ENCODE results near the gene NPAS2.

Gene NPAS2

DNA sequence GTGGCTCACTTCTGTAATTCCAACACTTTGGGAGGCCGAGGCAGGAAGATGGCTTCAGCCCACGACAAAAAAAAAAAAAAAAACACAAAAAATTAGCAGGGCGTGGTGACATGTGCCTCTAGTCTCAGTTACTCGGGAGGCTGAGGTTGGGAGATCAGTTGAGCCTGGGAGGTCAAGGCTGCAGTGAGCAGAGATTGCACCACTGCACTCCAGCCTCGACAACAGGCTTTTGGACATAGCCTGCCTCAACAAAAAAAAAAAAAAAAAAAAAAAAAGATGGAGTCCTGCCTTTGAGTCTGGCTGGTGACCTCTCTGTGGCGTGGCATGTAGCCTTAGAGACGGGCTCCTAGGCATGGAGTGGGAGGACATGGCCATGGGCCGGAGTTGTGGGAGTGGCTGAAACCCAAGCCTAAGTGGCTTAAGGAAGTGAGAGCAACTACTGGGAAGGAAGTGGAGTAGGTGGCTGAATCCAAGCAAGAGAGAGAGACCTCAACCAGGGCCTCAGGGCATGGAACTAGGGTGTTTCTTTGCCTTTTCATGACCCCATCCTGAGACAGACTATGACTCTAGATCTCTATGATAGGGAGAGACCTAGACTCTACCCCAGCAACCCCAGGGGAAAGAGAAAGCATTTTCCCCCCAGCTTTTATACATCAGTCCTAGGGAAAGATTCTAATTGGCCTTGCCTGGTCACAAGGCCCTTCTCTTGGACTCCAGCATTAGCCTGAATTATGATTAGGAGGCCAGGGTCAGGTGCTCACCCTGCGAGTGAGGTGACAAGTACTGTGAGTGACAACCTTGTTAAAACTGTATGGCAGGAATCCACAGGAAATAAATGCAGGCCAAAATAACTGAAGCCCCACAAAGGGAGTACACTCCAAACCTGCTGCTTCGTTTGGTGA, 34.2 kb downstream of the NPAS2 start:
- no peak for DNase-seq (ENCODE audit: low read depth, low spot score)

DNA sequence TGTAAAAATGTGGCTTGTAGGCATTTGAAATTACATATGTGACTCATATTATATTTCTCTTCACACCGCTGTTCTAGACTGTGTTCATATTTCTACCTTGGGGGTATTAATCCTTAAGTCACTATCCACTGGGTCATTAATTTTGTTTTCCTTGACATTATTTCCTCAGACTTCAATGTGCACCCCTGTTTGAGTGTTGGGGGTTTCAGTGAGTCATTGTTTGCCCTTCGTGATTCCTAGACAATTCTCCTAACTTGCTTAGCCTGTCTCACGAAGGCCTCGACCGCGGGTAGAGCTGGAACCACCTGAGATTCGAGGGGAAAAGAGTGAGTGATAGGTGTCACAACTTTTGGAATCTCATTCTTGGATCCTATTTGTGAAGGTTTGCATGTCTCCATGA, 35.1 kb downstream of the NPAS2 start:
- no peak for DNase-seq (ENCODE audit: low read depth, low spot score)

DNA sequence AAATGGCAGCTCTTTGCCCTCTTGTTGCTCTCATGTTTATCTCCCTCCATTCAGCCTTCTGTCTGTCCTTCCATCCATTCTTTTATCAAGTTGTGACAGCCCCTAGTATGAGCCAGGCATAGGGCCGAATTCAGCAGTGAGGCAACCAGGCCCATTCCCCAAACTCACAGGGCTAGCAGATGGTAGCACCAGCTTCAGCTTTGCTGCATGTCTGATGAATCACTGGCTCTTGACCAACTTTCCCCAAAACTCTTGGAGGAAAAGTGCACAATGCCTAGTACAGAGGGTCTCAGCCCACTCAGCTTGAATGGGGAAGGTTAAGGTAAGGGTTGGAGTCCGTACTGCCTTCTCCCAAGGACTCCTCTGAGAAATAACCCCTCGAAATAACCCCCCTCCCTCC, 35.7 kb downstream of the NPAS2 start:
- DNase-seq (ENCODE audit: low read depth, low spot score), result no peak

DNA sequence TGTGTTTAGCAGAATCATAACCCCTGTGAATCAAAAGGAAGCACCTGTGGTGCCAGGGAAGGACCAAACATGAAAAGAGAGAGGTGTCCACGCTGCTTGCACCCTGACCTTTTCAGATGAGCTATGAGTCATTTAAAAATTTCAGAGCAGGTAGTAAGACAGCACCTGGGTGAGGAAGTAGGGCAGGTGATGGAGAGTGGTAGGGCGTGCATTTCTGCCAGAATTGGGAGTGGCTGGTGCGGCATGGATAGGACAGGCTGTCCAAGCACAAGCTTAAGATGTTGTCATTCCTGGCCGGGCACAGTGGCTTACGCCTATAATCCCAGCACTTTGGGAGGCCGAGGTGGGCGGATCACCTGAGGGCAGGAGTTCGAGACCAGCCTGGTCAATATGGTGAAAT, 36.8 kb downstream of the NPAS2 start:
- DNase-seq (ENCODE audit: low read depth, low spot score), result no peak

DNA sequence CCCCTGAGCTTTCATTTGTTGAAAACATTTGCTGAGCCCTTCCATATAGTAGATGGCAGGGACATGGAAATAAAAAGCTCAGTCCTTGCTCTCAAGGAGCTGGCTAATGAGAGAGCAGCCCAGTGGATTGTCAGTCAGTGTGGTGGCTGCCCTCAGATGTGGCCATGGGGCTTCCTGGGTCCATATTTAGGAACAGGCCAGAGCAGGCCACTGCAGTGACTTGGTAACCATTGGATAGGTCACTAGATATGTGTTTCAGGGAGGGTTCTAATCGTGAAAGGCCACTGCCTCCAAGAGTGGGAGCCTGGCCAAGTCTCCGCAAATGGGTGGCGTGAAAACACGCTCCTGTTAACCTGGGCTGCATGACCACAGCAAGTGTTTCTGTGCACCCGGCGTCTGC, 37.4 kb downstream of the NPAS2 start:
- DNase-seq (ENCODE audit: low read depth, low spot score), result no peak

DNA sequence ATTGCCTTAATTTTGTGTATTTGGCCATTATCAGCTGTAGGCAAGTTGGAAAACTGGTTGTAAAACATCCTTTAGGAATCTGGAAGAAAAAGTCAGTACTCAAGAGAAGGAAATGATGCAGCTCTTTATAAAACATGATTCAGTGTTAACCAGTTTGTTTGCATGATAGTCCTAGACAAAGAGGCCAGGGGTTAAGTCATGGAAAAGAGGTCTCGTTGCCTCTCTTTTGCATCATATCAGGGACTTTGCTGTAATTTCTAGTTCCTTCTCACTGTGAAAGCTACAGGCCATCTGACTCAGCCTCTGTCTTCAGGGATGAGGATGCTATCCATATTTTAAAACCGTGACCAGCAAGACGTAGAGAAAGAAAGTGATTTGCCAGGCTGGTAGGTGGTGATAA, 38.0 kb downstream of the NPAS2 start:
- peak; percentile 26 for DNase-seq (ENCODE audit: low read depth, low spot score)

DNA sequence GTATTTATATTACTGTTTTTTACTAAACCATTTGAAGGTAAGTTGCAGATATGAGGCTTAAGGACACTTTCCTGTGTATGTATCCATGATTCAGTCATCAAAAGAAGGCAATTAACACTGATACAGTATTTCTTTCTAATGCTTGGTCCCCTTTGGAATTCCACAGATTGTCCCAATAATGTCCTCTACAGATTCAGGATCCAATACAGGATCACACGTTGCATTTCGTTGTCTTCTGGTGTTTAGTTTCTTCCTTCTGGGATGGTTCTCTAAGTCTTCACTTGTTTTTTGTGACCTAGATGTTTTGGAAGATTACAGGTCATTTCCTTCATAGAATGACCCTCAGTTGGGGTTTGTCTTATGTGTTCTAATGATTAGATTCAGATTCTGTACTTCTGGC, 40.0 kb downstream of the NPAS2 start:
- DNase-seq (ENCODE audit: low read depth, low spot score), result no peak

DNA sequence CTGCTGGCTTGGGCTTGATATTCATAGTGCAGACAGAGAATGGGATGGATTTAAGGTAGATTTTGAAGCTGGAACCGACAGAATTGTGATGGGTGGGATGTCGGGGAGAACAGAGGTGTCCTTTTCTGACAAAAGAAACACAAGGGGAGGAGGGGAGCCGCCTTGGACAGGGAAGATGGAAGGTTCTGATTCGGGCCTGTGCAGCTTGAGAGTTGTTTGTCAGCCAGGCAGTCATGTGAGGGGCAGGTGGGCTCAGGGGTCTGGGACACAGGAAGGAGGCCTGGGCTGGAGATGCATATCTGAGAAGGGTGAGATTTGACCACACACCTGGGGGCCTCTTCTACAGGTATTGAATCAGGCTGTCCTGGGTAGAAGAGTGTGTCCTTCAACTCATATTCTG, 41.4 kb downstream of the NPAS2 start:
- no peak for DNase-seq (ENCODE audit: low read depth, low spot score)

DNA sequence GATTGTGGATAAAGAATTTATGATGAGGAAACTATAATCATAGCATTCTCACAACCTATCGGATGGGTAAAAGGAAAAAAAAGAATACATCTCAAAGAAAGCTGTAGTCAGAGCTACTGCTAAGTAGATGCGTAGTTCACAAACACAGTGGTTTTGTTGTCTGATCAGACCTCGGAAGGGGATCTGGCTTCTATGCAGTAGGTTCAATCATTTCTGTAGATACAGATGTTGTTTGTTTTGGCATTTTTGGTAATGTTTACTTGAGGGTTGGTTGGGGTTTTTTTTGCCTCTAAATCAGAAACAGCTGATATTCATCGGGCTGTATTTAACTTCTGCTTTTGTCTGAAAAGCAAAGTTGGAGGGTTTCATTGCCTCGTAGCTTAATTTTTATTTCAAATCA, 42.1 kb downstream of the NPAS2 start:
- DNase-seq (ENCODE audit: low read depth, low spot score), result no peak

DNA sequence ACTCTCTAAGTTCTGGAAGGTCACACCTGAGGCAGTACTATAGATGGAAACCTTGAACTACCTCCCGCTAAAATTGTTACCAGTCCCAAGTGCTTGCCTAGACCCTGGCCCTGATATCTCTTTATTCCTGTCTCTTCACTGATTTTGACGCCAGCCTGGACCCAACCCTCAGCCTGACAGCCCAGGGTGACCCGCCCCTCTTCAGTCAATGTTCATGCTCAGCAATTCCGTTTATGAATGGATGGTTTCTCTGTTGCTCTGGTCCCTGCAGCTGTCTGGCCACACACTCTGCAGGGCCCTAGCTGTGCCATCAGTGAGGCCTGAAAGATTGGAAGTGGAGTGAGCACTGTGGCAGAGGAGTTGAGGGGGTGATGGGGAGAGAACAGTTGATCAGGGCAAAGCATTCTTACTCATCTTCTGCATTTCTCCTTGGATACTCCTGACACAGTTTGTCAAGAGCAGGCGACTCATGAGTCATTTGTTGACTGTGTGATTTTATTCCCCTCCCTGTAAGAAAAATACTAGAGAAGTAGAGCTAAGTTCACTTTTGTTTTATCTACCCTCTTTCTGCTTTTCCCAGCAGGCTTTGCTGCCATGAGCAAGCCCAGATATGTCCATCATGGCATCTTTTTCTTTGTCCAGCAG, 46.0 kb downstream of the NPAS2 start:
- peak; percentile 34 for DNase-seq (ENCODE audit: low read depth, low spot score)

DNA sequence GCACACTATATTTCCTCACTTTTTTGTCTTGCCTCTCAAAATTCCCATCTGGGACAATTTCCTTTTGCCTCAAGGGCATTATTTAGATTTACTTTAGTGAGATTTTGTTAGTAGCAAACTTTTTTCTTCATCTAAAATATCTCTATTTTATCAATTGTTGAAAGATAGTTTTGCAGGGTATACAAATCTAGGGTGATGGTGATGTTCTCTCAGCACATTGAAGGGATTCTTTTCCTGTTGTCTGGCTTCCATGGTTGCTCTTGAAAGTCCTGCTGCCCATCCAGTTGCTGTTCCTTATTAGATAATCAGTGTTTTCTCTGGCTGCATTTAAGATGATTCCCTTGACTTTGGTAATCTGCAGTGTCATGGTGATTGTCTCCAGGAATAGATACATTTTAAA, 48.1 kb downstream of the NPAS2 start:
- DNase-seq (ENCODE audit: low read depth, low spot score), result no peak

DNA sequence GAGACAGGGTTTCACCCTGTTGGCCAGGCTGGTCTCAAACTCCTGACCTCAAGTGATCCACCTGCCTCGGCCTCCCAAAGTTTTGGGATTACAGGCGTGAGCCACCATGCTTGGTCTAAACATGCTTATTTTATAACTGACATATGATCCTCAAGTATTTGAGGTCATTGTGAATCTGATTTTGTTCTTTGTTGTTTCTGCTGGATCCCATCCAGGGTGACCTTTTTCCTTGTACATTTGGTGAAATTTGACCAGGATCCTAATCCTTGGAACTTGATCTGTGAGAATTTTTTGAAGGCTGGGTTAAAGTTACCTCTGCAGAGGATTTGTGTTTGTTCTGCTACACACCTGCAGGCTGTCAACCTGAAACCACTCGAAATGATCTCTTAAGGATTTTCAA, 49.2 kb downstream of the NPAS2 start:
- DNase-seq (ENCODE audit: low read depth, low spot score), result no peak

DNA sequence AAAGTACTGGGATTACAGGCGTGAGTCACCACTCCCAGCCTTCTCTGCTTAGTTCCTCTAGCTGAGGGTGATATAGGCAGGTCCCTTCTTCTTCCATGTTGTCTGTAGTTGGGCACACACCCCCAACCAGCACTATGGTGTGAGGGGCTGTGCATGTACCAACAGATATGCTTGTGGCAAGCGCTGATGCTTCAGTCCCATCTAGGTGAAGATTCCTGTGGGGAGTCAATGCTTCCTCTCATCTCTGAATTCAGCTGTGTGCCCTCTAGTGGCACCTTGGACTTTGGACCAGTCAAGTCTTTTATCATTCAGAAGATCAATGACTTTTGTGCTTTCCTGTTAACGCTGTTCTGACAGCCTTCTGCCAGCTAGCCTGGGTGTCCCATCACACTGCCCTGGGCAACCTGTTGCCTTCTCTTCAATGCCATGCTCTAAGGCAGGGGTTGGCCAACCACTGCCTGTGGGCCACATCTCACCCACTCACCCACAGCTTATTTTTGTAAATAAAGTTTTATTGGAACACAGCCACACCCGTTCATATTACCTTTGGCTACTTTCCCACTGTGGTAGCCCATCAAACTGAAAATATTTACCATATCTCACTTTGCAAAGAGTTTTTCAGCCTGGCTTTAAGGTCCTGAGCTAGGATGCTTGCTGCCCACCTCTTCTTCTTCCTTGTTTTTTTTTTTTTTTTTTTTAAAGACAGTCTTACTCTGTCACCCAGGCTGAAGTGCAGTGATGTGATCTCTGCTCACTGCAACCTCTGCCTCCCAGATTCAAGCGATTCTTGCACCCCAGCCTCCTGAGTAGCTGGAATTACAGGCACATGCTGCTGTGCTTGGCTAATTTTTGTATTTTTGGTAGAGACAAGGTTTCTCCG, 51.0 kb downstream of the NPAS2 start:
- no peak for DNase-seq (ENCODE audit: low read depth, low spot score)

DNA sequence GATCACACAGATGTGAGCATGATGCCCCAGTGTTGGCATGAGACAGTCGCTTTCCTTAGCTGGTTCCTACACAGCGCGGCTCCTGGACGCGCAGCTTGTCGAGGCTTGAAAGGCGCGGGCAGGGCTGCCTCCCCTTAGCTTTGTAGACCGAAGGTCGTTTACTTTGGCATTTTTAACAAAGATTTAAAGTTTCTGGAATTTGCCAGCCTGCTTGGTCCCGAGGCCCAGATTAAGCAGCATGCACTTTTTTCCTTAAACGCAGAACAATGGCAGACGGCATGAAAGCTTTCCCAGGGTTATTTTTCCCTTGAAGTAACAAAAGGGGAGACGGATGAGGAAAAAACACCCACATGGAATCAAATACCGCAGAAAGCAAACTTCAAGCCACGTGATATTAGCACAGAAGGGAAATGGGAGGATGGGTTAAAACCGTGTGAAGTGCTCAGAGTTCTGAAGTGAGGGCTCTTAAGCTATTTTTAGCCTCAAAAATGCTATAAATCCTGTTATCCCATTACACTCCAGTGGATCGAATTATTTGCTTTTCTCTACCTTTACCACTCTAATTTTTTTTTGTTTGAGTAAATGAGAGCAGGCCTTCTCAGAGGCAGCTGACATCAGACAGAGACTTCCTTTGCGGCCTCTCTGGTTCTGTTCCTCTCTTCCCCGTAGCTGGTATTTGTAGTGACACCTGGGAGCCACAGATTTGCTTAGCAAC, 55.7 kb downstream of the NPAS2 start:
- peak; percentile 89 for DNase-seq (ENCODE audit: low read depth, low spot score)

DNA sequence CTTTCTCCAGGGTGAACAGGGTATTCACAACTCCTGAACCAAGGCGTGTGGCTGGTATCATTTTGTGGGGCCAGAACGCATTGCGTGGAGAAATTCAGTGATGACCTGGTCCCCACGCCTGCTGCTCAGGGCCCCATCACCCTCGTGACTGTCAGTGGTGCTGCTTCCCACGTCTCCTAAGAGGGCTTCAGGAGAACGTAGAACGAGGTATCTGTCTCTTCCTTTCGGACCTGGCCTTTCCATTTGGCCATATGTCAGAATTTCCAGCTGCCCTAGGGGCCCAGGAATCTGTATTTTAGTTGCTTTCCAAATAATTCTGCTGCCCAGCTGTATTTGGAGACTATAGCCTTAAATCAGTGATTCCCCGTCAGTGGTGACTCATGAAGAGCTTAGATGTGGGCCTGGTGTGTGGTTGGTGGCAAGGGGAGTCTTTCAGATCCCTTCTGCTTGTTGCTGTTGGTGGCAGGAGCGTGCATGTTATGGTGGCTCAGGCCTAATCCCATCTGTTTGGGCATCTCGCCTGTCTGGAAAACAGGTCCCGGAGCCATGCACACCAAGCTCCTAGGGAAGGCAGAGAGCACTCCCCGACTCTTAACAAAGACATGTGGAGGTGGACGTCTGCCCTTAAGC, 56.4 kb downstream of the NPAS2 start:
- peak; percentile 63 for DNase-seq (ENCODE audit: low read depth, low spot score)

DNA sequence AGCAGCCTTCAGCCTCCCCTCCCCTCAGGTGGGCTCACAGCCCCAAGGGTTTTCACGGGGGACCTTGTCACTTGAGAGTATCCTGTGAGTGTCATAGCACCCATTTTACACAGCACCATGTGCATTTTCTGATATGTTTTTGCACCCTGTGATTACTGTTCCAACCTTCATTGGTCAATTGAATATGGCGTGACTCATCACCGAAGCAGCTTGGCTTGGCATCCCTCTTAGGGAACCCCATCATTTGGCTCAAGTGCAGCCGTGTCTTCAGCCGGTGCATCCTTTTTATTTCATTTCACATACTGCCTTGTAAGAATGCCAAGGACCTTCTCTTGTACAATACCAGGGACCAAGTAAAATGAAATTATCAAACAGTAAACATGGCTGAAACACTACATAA, 57.6 kb downstream of the NPAS2 start:
- DNase-seq (ENCODE audit: low read depth, low spot score), result peak; percentile 41

DNA sequence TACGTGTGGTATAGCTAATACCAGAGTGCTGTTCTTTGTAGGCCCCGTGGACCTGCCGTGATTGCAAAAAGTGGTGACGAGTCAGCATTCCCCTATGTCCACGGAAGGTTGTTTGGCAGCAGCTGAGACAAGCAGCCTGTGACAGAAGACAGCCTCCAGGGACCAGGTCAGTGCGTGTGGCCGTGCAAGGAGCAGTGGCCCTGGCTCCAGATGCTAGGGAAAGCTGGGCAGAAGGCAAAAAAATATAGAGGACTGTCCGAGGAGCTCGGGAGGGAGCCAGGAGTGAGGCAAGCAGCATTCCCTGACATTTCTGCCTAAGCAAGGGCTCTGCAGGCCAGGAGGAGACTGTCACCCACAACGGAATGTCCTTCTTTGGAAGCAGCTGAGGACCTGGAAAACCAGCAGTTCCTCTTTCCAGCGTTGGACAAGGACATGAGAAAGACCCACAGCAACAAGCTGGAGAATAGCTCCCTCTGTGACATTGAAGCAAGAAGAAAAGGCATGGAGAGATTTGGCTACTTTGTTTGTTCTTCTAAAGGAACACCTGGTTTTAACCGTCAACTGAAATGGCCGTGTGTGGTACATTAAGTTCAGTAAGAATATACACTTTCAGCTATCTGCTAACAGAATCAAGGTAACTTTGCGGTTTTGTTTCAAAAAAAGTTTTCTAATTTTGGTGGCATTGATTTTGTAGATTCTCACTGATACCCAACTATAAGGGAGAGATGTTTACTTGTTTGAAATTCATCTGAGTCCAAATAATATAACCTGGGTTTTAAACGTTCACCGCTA, 58.3 kb downstream of the NPAS2 start:
- no peak for DNase-seq (ENCODE audit: low read depth, low spot score)

DNA sequence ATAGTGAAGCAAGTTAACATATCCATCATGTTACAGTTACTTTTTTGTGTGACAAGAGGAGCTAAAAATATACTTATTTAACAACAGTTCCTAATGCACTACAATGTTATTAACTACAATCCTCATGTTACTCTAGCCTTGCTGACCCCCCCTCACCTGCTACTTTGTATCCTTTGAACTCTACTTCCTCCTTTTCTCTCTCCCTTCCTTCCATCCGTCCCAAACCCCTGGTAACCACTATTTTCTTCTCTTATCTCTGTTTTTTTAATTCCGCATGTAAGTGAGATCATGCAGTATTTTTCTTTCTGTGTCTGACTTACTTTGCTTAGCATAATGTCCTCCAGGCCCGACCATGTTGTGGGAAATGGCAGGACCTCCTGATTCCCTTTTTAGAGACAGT, 59.4 kb downstream of the NPAS2 start:
- DNase-seq (ENCODE audit: low read depth, low spot score), result no peak

DNA sequence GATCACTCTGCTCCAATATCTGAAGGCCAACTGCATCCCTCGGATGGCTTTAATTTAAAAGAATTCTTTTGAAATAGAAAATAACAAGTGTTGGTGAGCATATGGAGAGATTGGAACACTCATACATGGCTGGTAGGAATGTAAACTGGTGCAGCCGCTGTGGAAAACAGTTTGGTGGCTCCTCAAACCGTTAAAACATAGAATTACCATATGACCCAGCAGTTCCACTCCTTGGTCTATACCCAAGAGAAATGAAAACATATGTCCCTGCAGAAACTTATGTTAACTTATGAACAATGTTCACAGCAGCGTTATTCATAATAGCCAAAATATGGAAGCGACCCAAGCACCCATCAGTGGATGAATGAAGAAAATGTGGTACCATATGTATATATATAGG, 60.1 kb downstream of the NPAS2 start:
- no peak for DNase-seq (ENCODE audit: low read depth, low spot score)

DNA sequence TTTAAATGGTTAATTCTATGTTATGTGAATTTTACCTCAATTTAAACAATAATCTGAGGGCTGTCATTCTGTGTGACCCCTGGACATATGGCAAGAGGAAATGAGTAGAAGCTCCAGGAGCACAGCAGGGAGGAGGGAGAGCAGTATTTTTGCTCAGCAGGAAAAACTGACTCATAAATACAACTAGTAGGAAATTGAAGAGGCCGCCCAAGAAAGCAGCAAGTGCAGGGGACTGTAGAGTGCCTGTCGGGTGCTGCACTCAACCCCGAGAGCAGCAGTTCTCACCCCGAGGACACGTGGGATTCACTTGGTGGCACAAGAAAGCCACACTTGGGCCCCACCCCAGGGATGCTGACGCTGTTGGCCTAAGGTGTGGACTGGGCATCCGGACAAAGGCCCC, 60.8 kb downstream of the NPAS2 start:
- DNase-seq (ENCODE audit: low read depth, low spot score), result no peak
